Stimulated activated CD4-positive, alpha-beta T cell treated with anti-CD3 and anti-CD28 coated beads, Interleukin-2, amount 100 ng/mL, for 24 hours (primary cell): Measurements from ENCODE around the gene DNPH1.

ENCODE experiments used
- DNase-seq, 2 donors: peaks; one replicate each; pipeline ENCODE4 v3.0.0-alpha.2; 2020

The DNPH1 gene

GRCh38 chr6:43228951-43229802 lies at the start of gene DNPH1:
TSS of gene DNPH1 (minus strand) at chr6:43229481. CDS start at chr6:43229456, 25 bp downstream.
- DNase-seq, result peak; percentile 83 to 86

DNA sequence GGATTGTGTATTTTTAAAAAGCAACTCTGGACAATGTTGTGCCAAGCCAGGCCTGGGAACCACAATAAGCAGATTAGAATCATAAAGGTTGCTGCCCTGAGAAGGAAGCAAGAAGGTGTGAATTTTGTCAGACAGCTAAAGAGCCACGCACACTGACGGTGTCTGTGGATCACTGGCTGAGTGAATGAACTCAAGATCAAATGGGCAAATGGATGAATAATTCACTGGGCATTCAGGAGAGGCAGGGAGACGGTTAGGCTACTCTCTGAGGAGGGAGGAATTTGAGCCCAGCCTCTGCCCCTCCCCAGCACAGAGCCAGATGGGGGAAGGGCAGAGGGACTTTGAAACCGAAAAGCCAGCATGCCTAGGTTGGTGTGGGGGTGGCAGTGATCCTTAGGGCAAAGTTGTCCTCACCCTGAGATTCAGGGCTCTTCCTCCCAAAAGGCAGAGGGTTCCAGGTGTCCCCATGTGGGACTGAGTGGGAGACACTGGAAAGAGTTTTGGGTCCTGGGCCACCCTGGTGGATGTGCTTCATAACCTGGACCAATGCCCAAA lies 49.3 kb upstream of the DNPH1 start:
- DNase-seq, result no peak

DNA sequence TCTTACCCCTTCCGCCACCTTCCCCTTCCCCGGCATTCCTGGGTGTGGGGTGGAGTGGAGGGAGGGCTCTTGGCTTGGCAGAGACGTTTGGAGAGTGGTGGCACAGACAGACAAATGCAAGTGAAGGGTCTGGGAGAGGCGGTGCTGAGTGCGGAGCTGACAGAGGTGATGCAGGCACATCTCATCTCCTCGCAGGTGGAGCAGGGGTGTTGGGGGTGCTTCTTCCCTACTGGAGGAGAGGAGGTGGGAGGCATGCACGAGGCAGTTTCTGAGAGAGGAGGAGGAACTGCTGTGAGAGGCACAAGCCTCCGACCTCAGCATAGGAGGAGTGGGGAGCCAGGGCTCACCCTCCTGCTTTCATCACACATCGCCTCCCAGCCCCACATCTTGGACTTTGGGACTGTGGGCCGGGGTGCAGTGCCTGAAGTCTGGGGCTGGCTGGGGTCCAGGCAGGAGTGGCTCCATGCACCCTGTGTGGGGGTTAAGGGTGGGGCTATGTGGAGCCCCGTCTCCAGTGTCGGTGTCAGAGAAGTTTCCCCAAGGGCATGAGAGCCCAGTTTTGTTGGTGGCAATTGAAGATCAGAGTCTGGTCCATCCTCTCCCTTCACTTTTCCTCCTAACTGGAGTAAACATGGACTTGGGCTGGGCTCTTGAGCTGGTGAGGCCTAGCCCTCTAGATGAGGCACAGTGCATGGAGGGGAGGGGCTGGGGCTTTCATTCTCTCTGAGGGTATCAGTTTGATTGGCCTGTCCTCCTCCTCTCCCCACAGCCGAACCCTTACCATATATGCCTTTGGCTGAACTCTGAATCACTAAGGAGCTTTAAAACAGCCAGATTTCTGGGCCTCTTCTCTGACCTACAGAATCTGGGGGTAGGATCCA lies 48.6 kb upstream of the DNPH1 start:
- DNase-seq, result no peak

DNA sequence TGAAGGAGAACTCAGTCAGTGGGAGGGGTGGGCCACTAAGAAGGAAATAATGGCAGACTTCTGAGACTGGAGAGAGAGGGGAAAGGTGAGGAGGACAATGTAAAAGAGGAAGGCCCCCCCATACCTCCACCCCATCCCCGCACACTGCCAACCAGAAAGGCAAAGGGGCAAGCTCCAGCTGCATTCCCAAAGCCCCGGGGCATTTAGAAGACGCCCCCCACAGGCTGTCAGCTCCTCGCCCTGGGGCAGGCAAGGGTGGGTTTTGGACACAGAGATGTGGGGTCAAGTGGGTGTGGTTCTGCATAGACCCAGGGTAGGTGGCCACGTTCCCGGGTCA lies 48.0 kb upstream of the DNPH1 start:
- DNase-seq, result no peak

DNA sequence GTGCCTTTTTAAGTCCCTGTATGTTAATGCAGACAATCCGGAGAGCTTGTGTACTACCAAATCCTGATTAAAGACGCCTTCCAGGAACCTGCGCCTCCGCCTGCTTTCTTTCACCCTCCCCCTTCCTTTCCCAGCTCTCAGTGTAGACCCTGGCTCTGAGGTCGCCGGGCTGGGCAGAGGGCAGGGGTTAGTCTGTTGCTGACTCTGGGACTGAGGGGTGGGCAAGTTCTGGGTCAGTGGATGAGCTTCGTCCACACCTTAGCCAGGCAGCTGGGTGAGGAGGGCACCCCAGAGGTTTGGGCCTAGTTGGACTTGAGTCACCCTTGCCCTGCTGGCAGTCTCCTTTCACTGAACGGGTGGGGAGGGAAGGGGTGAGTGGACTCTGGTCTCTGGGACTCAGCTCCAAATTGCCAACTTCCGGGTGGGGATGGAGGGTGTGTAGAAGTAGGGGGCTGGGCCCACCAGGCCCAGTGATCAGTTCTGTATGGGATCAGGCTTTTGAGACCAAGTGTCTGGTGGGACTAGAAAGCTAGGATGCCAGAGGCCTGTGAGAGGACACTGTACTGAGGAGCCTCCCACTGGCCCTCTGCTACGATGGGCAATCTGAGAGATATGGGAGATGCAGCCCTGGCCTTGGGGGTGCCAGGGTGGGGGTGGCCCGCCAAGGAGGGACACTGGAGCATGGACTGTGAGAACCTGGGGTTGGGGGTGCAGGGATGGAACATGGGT lies 47.5 kb upstream of the DNPH1 start:
- DNase-seq, result no peak

DNA sequence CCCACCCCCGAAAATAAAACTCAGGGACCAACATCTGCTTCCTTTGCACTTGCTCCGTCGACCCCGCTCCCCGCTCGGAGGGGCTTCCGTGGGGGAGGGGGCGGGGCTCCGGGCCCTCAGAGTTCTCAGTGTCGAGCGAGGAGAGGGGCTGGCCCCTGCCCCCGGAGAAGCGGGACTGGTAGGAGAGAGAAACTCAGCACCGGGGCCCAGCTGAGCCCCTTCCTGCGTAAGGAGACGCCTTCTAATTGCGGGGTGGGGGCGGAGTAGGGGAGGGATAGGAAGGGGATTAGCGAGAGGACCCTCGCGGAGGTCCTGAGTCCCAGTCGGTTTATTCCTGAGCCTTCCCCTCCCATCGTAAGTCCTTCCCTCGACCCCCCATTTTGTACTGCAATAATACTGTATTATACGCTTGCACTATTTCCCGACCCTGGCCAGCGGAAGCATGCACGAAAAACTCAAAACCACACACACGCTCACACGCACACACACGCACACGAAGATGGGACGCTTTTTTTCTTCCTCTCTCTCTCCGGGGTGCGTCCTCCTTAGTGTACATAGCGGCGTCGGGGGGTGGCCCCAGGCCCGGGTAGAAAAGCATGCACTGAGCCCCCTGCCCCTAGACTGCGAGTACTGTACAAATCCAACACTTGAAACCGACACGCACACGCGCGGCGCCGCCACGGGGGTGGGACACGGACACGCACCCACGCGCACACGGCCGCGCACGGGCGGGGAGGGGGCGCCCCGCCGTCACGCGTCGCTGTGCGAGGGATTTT lies 46.7 kb upstream of the DNPH1 start:
- peak in 1 of 2 donors; percentile 35 for DNase-seq

DNA sequence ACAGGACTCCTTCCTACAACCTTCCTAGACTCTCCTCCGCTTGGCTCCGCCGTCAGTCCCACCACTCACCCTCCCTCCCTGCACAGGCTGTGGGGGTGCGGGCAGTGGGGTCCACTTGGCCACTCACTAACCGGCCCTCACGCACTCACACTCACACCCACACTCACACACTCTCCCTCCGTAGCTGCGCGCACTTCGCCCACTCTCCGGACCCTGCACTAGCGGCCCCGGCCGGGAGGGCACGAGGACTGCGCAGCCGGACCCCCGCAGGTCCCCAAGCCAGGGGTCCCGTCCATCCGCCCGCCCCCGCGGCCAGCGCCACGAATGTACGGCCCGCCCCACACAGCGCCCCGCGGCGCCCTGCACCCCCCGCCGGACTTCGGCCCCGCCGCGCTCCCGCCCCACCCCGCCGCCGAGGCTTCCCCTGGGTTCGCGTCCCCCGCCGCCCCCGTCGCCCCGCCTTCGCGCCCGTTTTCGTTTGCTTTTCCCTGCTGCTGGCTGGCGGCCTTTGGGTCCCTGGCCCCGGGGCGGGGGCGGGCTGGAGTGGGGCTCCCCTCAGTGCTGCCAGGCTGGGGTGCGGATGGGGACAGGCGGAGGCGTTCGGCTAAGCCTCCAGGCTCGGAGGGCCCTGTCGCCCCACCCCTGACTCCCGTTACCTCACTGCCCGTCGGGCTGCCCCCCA lies 45.8 kb upstream of the DNPH1 start:
- peak; percentile 40 to 50 for DNase-seq

GRCh38 chr6:43274127-43274915 lies 45.0 kb upstream of the DNPH1 start:
- no peak for DNase-seq

- DNase-seq, result no peak
Measured at GRCh38 chr6:43273707-43274106, 44.4 kb upstream of the DNPH1 start.

GRCh38 chr6:43271944-43272343 lies 42.7 kb upstream of the DNPH1 start:
- no peak for DNase-seq

GRCh38 chr6:43271103-43271815 lies 42.0 kb upstream of the DNPH1 start:
- no peak for DNase-seq

DNA sequence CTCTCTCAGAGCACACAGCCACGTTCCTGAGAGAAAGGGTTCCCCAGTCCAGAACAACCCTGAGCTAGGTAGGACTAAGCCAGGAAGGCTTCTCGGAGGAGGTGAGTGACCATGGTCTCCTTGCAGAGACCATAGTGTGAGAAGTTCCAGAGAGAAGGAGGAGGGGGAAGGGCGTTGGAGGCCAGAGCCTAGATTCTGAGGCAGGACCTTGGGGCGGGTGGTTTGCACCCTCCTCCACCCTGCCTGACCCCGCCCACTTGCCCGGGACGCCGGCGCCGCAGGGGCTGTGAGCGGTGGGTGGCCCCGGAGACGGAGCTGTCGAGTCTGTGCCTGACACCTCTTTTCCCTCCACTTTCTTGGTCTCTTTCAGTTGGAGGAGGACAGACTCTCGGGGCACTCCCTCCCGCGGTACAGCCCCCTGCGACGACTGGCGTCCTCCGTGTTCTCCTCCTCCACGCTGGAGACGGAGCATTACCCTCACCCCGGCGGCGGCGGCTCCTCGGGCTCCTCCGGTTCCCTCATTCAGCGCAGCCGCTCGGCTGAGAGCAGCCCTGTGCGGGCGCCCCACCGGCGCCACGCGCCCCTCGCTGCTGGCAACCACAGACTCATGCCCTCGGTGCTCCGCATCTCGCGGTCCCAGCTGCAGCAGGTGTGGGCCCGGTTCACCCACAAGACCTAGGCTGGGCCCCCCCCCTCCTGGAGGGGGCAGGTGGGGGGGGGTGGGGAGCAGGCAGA lies 40.2 kb upstream of the DNPH1 start:
- DNase-seq, result peak; percentile 60 to 62

DNA sequence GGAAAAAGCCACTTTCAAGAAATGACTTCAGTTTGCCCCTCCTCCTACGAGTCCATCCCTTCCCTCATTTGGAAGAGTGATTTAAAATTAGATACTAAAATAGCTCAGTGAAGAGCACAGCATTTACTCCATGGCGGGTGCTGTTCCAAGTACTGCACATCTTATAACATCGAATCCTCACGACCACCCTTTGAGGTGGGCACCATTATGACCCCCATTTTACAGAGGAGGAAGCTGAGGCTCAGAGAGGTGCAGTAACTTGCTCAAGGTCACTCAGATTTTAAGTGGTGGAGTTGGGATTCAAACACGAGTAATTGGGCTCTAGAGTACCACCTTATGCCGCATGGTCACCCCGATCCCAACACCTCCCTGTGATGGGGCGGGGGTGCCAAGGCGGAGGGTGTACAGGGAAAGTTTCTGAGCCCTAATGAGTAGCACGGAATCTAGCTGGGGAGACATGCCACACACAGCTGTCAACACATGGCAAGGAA lies 39.5 kb upstream of the DNPH1 start:
- DNase-seq, result no peak

- DNase-seq, result no peak
Measured at GRCh38 chr6:43268355-43268700, 39.0 kb upstream of the DNPH1 start.

DNA sequence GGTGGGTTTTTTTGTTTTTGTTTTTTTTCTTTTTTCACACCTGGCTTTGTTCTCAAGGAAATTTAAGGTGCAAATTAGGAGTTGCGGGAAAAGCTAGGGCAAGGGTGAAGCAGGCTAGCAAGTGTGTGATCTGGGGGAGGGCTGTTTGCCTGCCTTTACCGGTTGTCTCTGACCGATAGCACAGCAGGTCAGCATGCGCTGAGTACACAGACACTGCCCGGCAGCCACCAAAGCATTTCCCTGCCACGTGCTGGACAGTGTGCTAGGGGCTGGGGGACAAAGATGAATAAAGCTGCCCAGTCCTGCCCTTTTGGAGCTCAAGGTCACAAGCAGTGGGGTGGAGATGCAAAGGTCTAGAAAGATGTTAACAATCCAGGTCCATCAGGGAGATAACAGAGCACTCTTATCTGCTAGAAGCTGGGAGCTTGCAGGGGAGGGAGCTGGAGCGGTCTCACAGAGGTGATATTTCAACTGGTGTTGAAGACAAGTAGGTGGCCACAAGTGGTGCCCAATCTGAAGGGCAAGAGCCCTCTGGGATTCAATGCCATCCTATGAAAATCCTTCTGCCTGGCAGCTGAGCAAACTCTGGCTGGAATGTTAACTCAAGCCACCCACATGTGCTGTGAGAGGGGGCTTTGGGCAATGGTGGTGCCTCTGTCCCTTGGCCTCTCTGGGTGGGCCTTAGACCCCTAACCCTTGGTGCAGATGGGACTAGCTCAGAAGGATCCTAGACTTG lies 38.5 kb upstream of the DNPH1 start:
- no peak for DNase-seq

DNA sequence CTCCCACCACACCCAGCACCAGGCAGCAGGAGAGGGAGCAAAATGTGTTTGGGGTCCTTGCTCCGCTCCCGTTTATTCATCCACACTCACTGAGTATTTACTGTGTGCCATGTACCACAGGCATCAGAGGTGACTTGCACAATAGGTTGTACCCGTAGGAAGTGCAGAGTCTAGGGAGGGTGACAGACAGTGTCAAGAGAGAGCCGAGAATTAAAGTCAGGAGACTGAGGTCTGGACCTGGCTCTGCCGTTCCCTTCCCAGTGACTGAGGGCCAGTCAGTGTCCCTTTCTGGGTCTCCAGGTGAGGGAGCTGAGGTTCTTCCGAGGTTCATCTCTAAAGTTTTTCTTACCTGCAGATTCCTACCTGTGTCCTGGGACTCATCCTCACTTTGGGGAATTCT lies 36.3 kb upstream of the DNPH1 start:
- DNase-seq, result no peak

- DNase-seq, result no peak
Measured at GRCh38 chr6:43264599-43265145, 35.4 kb upstream of the DNPH1 start.
